Stimulated activated CD4-positive, alpha-beta T cell treated with anti-CD3 and anti-CD28 coated beads, TNF-alpha, amount 100 ng/mL, for 24 hours (primary cell): Measurements from ENCODE around the gene RAB40C.
A peak's percentile ranks its signal among the peaks of the same experiment; 100 is the strongest.

Experiments
- DNase-seq, 3 experiments: peaks; one replicate each; pipeline ENCODE4 v3.0.0-alpha.2; 2020; ENCODE audit warnings: low read depth in 3 of 3

RAB40C gene

DNA sequence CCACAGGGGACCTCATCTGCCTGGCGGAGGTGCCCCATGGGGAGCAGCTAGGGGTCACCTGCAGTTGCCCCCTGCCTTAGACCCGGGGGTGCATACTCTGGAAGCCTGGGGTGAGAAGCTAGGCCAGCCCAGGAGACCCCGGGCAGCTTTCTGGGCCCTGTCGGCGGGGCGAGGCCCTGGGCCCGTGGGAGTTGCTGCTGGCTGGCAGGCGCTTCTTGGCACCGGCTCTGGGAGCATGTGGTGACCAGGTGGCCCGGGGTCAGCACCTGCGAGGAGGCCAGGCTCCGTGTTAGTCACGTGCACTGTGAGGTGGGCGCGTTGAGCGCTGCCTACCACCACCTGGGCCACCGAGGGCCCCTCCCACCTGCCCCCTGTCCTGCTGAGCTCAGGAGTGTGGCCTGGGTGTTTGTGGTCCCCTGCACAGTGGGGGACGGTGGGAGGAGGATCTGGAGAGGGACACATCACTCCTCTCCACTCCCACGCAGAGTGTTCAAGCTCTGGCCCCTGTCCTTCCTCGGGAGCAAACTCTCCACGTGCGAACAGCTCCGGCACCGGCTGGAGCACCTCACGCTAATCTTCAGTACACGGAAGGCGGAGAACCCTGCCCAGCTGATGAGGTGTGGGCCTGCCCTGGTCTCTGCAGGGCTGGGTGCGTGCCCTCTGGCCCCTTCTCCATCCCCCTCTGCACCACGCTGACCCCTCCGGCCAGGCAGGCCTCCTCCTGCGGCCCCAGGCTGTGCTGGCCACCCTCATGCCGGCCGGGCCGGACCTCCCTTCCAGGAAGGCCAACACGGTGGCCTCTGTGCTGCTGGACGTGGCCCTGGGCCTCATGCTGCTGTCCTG is 14.3 kb upstream of the RAB40C start:
- DNase-seq, result no peak

DNA sequence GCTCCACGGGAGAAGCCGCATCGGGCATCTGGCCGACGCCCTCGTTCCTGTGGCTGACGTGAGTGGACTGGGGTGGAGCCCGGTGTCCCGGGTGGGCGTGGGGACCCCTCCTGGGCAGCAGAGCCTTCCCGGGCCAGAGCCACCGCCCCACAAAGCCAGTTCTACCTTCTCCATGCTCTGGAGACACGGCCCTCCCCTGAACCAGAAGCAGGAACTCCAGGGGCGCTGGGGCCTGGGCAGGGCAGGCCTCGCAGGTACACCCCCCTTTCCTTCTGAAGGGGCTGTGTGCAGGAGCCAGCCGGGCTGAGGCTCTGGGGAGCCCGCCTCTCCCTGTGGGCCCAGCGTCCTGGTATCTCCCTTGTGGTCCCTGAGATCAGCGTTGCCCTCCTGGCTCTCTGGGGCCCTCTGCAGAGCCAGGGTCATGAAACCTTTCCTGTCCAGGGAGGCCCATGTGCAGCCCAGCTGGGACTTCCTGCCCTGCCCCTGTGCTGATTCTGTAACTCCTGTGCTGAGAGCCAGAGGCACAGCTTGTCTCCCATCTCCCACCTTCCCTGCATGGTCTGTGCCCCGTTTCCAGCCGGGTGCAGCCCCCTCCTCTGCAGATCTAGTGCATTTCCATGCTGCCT is 13.6 kb upstream of the RAB40C start:
- no peak for DNase-seq

DNA sequence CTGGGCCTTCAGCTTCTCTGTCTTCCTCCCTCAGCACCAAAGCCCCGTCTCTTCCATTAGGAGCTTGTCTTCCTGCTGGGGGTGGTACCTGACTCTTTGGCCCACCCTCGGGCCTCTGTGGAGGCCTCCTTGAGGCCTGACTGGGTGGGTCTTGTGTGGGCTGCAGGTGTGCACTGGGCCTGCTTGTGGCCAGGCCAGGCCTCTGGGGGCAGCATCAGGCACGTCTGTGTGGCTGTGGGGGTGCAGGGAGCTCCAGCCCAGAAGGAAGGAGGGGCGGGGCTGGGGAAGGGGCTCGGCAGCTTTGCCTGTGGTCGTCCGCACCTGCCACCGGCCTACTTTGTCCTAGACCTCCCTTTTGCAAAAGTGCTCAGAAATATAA is 13.1 kb upstream of the RAB40C start:
- DNase-seq, result no peak

DNA sequence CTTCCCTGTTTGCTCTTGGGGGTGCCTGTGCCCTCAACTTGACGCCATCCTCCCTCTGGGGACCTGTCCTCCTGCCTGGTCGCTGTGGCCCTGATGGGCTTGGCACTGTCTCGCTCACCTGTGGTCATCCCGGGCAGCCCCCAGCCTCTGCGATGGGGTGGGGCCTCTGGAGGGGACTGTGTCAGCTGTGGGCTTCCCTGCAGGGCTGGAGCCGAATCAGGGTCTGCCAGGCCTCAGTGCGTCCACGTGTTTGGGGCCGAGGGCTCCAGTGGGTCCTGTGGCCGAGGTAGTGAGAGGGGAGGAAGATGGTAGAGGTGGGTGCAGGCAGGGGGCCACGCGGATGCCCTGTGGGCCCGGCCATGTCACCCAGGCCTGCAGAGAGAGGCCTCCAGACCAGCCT is 12.1 kb upstream of the RAB40C start:
- no peak for DNase-seq

DNA sequence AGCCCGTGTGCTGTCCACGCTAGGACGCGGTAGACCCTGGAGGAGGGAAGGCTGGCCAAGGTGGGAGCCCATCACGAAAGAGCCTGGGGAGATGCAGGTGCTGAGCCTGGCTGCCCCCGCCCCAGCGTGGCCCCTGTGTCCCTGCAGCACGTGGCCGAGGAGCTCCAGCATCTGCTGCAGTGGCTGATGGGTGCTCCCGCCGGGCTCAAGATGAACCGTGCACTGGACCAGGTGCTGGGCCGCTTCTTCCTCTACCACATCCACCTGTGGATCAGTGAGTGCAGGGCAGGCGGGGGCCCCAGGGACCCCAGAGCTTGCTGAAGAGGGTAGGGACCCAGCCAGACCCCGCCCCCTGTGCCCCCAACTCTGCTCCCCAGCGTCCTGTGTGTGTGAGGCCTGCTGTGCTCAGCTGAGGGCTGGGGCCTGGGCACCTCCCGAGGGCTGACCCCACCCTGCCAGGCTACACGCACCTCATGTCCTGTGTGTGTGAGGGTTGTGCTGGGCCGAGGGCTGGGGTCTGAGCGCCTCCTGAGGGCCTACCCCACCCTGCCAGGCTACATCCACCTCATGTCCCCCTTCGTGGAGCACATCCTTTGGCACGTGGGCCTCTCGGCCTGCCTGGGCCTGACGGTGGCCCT is 11.5 kb upstream of the RAB40C start:
- no peak for DNase-seq

DNA sequence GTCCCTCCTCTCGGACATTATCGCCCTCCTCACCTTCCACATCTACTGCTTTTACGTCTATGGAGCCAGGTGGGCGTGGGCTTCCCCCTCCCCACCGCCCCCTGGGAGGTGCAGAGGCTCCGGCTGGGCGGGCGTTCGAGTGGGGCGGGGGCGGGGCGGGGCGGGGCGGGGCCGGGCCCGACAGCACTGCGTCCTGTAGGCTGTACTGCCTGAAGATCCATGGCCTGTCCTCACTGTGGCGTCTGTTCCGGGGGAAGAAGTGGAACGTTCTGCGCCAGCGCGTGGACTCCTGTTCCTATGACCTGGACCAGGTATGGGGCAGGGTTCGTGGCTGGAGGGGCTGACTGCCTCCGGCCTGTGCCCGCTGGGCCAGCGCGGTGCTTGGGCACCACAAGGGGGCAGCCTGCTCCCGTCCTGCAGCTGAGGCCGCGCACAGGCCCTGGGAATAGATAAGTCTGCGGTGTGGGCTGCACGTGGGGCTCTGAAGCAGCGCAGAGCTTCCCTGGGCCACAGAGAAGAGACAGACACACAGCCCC is 10.9 kb upstream of the RAB40C start:
- peak in 2 of 3 experiments; percentile 35 to 65 for DNase-seq

DNA sequence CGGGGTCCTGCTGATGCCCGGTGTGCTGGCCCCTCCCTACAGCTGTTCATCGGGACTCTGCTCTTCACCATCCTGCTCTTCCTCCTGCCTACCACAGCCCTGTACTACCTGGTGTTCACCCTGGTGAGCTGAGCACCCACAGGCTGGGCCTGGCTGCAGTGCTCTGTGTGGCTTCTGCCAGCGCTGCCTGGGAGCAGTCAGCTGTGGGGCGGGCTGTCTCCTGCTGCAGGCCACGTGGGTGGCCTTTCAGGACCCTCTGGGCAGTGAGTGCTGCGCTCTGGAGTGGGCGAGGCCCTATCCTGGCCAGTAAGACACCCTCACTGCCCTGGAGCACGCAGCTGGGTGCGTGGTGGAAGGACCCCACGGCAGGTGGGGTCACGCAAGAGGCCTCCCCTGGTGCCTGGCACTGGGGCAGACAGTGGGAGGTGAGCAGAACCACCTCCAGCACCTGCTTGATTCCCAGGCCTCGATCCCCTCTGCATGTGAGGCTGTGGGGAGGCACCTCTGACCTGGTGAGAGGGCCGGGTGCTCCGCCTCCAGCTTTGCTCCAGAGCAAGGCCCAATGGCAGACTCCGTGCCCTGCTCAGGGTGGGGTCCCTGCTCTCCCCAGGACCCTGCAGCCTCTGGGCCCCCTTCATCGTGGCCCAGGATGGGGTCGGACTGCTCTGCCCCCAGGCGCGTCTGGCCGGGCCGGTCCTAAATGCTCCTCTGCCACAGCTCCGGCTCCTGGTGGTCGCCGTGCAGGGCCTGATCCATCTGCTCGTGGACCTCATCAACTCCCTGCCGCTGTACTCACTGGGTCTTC is 9.5 kb upstream of the RAB40C start:
- no peak for DNase-seq

DNA sequence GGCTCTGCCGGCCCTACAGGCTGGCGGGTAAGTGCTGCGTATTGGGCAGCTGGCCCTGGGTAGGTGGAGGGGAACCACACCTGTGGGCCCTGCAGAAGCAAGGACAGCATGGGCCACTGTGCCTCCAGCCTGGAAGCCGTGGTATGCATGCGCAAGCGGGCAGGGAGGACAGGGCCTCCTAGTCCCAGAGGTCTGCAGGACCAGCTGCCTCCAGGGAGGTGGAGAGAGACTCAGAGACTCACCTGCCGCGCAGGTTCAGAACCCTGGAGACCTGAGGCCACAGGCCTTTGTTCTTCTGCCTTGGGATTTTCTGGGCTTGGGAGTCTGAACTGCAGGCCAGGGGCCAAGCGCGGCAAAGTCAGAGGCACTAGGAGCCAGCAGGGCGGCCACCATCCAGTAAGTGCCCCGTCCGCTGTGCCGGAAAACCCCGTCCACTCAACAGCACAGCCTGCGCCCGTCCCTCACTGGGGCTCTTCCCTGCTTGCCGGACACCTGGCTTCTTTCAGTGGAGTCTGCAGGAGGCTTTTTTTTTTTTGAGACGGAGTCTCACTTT is 8.8 kb upstream of the RAB40C start:
- DNase-seq, result no peak

DNA sequence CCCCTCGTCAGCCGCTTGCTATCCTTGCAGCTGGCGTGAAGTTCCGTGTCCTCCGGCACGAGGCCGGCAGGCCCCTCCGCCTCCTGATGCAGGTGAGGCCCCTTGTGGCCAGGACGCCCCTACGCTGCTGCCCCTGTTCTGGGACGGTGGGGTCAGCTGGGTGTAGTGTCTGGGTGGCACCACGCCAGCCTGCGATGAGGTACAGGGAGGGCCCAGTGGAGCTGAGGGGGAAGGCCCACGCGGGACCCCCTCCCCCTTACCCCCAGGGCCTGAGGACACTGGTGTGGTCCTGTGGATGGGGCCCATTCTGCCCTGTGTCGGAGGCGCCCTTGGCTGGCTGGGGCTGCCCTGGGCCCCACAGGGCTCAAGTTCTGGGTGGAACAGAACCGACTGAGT is 7.7 kb upstream of the RAB40C start:
- DNase-seq, result no peak

DNA sequence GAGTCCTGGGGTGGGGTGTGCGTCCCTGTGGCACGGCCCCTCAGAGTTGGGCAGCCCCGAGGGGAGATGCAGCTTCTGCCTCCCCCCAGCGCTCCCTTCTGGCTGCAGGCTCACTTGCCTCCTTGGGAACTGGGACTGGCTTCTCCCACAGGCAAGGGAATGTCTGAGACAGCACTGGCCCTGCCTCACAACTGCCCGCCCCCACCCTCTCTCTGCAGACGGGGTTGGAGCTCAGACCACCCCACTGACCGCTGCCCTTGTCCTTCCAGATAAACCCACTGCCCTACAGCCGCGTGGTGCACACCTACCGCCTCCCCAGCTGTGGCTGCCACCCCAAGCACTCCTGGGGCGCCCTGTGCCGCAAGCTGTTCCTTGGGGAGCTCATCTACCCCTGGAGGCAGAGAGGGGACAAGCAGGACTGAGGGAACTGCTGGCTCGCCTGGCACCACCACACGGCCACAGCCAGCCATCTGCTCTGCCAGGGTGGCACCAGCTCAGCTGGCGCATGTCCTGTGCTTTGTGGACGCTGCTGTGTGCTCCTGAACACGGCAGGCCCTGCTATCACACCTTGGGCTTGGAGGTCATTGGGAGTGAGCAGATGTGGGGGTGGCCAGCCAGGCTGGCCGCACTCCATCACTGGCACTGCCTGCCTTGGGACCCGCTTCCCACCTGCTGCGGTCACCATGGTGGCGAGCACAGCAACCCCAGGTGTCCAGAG is 7.1 kb upstream of the RAB40C start:
- DNase-seq, result no peak

DNA sequence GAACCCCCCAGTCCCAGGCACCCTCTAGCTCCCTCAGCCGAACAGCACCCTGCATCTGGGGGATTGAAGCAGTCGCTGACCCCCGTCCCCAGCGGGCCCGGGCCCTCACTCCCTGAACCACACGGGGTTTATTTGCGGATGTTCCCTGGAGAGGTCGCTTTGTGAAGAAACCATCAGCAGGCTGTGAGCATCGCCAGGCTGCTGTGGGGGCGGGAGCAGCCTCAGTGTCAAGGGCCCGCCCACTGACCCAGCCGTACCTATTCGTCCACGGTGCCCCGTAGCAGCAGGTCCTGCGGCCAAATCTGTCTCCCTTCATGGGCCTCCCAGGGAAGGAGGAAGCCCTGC is 6.4 kb upstream of the RAB40C start:
- no peak for DNase-seq

DNA sequence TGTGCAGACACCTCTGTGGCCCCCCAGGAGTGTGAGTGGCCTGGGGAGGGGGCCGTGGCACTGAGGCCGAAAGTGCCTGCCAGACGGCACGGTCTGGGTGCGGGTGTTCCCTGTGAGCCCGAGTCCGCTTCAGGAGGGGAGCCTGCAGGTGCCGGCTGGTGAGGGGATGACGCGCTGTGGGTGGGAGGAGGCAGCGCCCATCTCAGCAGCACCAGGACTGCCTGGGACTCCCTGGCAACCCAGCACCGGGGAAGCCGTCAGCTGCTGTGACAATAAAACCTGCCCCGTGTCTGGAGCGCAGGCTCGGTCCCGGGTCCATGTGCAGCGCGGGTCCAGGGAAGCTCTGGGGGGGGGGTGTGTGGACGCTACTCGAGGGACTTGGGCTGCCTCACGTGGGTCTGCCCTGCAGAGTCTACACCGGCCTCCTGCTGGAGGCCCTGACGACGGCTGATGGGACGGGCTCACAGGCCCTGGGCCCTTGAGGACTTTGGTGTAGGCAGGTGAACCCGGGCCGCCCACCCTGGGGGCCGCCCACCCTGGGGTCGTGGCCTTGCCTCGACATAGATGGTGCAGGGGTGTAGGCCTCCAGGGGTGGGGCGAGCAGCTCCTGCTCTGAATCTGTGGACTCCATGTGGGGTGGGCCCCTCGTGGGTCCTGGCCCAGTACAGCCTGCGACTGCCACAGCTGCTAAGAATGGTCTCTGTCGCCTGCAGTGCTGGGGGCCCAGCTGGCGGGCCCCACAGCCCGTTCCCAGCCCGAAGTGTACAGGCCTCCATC is 5.9 kb upstream of the RAB40C start:
- DNase-seq, result no peak

DNA sequence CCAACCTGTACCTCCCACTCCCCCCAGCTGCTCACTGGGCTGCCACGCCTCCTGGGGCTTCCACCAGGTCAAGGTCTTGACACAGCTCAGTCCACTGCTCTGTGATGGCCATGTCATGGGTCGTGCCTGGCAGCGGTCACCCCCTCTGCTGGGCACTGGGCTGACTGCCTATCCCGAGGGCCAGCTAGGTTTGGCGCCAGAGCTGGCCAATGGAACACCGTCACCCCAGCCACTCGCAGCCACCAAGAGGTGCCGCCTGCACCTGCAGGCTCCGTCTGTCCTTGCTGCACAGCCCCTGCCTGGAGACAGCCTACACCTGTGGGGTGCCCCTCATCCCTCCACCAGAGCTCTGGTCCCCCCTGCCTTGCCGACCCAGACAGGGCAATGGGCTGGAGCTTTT is 4.5 kb upstream of the RAB40C start:
- no peak for DNase-seq

DNA sequence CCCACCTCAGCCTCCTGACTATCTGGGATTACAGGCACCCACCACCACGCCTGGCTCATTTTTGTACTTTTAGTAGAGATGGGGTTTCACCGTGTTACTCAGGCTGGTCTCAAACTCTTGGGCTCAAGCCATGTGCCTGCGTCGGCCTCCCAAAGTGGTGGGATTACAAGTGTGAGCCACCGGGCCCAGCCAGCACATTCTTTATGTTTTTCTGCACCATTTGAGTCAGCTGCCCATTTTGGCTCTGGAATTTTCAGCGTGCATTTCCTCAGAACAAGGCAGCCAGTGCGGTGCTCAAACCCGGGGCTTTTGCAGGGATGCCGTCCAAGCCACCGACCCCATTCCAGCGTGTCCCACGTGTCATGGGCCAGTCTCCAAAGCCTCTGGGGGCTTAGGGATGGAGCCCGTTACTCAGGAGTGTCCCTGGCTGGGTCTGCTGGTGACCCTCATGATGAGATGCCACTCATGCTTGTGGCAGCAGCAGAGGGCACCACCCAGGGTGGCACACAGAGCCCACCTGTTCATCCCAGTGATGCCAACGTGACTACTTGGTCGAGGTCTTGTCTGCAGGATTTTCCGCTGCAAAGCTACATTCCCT is 3.7 kb upstream of the RAB40C start:
- no peak for DNase-seq

DNA sequence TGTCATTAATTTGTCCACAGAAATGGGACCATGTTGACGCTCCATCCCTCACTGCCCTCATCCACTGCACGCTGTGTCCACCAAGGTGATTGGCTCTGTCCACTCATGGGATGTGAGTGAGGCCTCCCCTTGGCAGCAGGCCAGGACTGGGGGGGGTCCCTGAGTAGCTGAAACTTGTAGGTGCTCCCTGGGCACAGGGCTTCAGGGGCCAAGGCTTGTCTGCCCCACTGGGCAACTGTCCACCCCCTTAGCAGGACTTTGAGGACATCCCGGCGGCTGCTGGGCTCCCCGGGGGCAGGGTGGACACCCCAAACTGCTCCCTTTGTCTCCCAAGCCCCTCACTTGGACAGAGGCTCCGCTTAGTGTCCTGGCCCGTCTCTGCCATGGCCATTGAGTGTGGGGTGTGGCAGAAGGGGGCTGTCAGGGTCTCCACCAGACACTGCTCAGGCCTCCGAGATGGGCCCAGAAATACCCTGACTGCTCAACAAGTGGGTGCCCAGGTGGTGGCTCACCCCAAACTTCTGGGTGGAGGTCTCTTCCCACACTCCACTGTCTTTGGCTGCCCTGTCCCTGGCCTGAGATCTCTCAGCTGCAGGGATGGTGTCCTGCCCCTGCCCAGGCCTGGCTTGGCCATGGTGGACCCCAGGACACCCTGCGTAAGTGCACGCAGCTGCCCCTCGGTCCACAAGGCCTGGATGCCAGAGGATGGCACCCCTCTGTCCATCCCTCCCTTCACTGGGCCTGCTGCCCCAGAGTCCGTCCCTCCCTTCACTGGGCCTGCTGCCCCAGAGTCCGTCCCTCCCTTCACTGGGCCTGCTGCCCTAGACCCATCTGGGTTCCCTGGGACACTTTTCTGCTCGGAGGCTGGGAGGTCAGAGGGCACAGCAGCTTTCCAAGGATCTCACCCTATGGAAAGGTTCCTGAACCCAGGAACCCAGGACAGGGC is 2.9 kb upstream of the RAB40C start:
- no peak for DNase-seq

DNA sequence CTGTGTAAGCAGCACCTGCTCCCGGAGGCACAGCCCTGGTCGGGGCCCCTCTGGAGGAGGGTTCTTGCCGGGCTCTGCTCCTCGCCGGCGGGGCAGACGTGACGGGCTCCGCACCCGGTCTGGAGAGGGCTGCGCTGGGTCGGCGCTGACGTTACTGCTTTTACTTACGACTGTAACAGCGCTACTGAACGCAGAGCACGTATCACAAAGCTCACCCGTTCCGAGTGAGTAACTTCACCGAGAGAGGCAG is 1.3 kb upstream of the RAB40C start:
- DNase-seq, result peak in 1 of 3 experiments; percentile 64

DNA sequence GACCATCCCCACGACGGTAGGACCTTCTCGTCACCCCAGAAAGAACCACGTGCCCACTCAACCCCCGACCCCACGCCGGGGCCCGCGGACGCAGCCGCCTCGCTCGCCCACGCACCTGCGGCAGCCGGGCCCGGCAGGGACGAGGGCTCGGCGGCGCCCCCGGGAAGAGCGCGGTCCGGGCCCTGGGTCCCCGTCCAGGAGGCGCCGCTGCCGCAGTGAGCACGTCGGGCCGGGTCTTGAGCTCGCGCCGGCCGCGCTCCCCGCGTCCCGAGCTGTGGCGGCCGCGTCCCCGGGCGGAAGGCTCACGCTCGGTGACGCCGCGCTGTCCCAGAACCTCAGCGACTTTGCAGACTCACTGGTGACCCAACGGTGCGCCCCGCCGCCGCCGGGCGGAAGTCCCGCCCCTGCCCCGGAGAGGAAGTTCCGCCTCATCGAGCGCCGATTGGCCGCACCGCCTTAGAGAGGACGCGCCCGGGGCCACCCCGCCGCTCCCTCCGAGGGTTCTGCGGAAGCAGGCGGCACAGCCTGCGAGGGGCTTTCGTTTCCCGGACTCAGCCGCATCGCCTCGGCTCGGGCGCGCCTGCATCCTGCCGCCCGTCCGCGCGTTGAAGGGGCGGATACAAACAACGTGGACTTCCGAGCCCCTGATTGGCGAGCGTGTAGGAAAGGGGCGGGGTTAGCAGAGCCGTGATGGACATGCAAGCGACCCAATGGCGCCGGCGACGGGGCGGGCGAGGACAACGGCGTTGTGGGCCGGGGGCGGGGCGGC is 793 bp upstream of the RAB40C start:
- peak; percentile 94 to 97 (median 95) for DNase-seq

DNA sequence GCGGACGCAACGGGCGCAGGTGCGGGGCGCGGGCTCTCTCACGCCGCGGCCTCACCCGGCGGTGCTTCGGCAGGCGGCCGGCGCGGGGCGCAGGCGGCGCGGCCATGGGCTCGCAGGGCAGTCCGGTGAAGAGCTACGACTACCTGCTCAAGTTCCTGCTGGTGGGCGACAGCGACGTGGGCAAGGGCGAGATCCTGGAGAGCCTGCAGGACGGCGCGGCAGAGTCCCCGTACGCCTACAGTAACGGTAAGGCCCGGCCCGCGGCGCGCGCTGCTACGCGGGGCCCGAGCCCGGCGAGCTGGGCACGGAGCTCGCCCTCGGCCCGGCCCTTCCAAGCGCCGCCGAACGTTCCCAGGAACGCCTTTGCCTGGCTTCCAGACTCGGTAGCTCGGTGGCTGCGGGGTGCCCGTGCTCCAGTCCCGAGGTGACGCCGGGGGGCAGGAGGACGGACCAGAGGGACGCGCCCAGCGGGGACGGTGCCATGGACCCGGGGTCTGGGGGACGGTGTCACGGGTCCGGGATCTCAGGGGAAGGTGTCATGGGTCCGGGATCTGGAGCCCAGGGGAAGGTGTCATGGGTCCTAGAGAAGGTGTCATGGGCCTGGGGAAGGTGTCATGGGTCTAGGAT is 435 bp downstream of the RAB40C start:
- DNase-seq, result no peak
